HepG2 (cell line): ENCODE results near the gene SEBOX. TPM values are rescaled to one million over a fixed set of nuclear protein-coding genes. Genes with fewer than 3 reads are reported as not detected.

Experiments used
- AGO1 ChIP-seq: fragments of 200-400 bp; formaldehyde crosslinking; IDR thresholded peaks from 2 replicates; pipeline ENCODE4 v1.6.1; 2017; ENCODE audit warnings: mild to moderate bottlenecking, low read depth, low read length, moderate library complexity; ENCODE audit not compliant: poor library complexity, severe bottlenecking
- HES4 ChIP-seq: sonication (generic); formaldehyde crosslinking; IDR thresholded peaks from 2 replicates; pipeline ENCODE4 v1.9.0; 2021; ENCODE audit warnings: mild to moderate bottlenecking, missing genetic modification reagents, borderline replicate concordance
- MEIS1 ChIP-seq: sonication (generic); formaldehyde crosslinking; IDR thresholded peaks from 2 replicates; pipeline ENCODE4 v1.9.0; 2021; ENCODE audit warnings: mild to moderate bottlenecking, missing genetic modification reagents, moderate library complexity, borderline replicate concordance
- MTF2 ChIP-seq: sonication (generic); formaldehyde crosslinking; IDR thresholded peaks from 2 replicates; pipeline ENCODE4 v1.5.0; 2020; ENCODE audit warnings: missing genetic modification reagents, borderline replicate concordance
- NCOA1 ChIP-seq: sonication (generic); formaldehyde crosslinking; IDR thresholded peaks from 2 replicates; pipeline ENCODE4 v1.9.0; 2021; ENCODE audit warnings: missing genetic modification reagents
- RARG ChIP-seq: sonication (generic); formaldehyde crosslinking; IDR thresholded peaks from 2 replicates; pipeline ENCODE4 v1.4.0; 2020; ENCODE audit warnings: low read depth, mild to moderate bottlenecking, missing genetic modification reagents
- RFX5 ChIP-seq: IDR thresholded peaks from 2 replicates; pipeline ENCODE4 v1.6.1; 2011; ENCODE audit warnings: low read depth, low read length, improper control_type of control experiment
- ZNF264 ChIP-seq: sonication (generic); formaldehyde crosslinking; IDR thresholded peaks from 2 replicates; pipeline ENCODE4 v1.4.0; 2020; ENCODE audit warnings: missing genetic modification reagents
- ZNF329 ChIP-seq: sonication (generic); formaldehyde crosslinking; IDR thresholded peaks from 2 replicates; pipeline ENCODE4 v1.9.0; 2021; ENCODE audit warnings: low read depth, mild to moderate bottlenecking, missing genetic modification reagents
- ZNF34 ChIP-seq: sonication (generic); formaldehyde crosslinking; IDR thresholded peaks from 2 replicates; pipeline ENCODE4 v1.4.0; 2020; ENCODE audit warnings: mild to moderate bottlenecking, missing genetic modification reagents, borderline replicate concordance
- ZNF709 ChIP-seq: sonication (generic); formaldehyde crosslinking; IDR thresholded peaks from 2 replicates; pipeline ENCODE4 v1.5.0; 2020; ENCODE audit warnings: mild to moderate bottlenecking, missing genetic modification reagents
- ZNF746 ChIP-seq: sonication (generic); formaldehyde crosslinking; IDR thresholded peaks from 2 replicates; pipeline ENCODE4 v1.8.0; 2022; ENCODE audit warnings: mild to moderate bottlenecking, missing genetic modification reagents
- ZNF766 ChIP-seq: sonication (generic); formaldehyde crosslinking; IDR thresholded peaks from 2 replicates; pipeline ENCODE4 v1.5.0; 2020; ENCODE audit warnings: missing genetic modification reagents, borderline replicate concordance
- ZNF772 ChIP-seq: sonication (generic); formaldehyde crosslinking; IDR thresholded peaks from 2 replicates; pipeline ENCODE4 v1.5.0; 2020; ENCODE audit warnings: mild to moderate bottlenecking, missing genetic modification reagents
- polyA plus RNA-seq, 8 experiments: library from polyadenylated mRNA; depleted of rRNA in 3 of 8; stranded (reverse) in 7 of 8; unstranded in 1 of 8; fragments of >200 nt; fragmentation: Illumina TruSeq in 4 of 8; extraction: Trizol in 4 of 8; gene quantifications; 2 replicates each; pipeline versions ENCODE4 v1.2.1 to v1.2.3, GENCODE V29; 2011 to 2016; ENCODE audit warnings: low read depth in 4 of 8, missing spikeins in 1 of 8, mixed read lengths in 1 of 8; ENCODE audit not compliant: insufficient read depth in 1 of 8
- total RNA-seq, 5 experiments: library from RNA; depleted of rRNA; stranded (reverse); fragments of >200 nt; fragmentation: Illumina TruSeq; extraction: Trizol; gene quantifications; 2 replicates each; pipeline ENCODE4 v1.2.3, GENCODE V29; 2016; ENCODE audit warnings: low read depth in 1 of 5
- TF ChIP-seq, protein P1 (sequence below): sonication (generic); formaldehyde crosslinking; conservative IDR thresholded peaks from 2 replicates; pipeline ENCODE4 v1.4.0; 2020; ENCODE audit warnings: missing genetic modification reagents
- TF ChIP-seq, protein P2 (sequence below): sonication (generic); formaldehyde crosslinking; IDR thresholded peaks from 2 replicates; pipeline ENCODE4 v1.4.0; 2020; ENCODE audit warnings: mild to moderate bottlenecking, low read depth, missing genetic modification reagents
- TF ChIP-seq, protein P3 (sequence below): IDR thresholded peaks from 2 replicates; pipeline ENCODE4 v1.6.1; 2016; ENCODE audit warnings: missing compliant biosample characterization, missing genetic modification reagents, borderline replicate concordance
- TF ChIP-seq, protein P4 (sequence below): sonication (generic); formaldehyde crosslinking; IDR thresholded peaks from 2 replicates; pipeline ENCODE4 v1.5.1; 2020; ENCODE audit warnings: mild to moderate bottlenecking, missing genetic modification reagents, moderate library complexity
- TF ChIP-seq, protein P5 (sequence below): sonication (generic); formaldehyde crosslinking; IDR thresholded peaks from 2 replicates; pipeline ENCODE4 v1.5.0; 2020; ENCODE audit warnings: missing genetic modification reagents, mild to moderate bottlenecking, borderline replicate concordance

SEBOX gene
- total and polyA plus RNA-seq, 2 of the 13 experiments (the other 11 are each of a cell fraction or from before 2014, with no cell fraction given) = not detected

DNA sequence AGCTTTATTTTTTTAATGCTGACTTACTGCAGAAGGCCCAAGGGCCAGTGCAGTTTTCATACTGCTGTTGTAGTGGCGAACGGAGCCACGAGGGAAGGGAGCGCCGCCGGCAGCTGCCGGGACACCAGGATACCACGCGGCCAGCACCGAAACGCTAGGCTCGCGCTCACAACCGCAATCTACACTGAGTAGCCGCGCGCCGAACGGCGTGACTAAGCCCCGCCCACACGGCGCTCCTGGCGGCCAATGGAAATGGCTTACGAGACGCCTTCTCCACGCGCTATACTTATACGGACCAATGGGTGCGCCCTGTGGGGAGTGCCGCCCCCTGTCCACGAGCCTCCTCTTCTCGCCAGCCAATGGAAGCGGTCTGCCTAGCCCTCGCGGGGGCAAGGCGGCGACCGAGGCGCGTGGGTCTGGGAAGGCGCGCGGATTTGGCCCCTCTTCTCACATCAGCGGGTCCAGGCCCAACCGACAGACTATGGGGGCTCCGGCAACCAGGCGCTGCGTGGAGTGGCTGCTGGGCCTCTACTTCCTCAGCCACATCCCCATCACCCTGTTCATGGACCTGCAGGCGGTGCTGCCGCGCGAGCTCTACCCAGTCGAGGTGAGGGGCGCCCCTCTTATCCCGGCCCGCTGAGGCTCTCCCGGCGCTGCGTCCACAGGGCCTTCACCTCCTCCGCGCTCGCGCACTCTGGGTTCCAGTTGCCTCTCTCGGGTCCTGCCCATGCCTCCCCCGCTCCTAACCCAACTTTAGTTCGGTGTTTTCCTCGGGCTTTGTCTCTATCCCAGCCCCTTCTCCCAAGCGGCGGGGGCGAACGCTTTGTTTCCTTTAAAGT, 46.0 kb downstream of the SEBOX start, which contains the start of gene TMEM97 (continued):
- TF ChIP-seq NCOA1 (CRISPR knock-in tag) = peak; percentile 81; the same call in 1 of the 2 replicates
- TF ChIP-seq ZNF329 = peak; percentile 79; the same call in 1 of the 2 replicates
- TF ChIP-seq ZNF772 (CRISPR knock-in tag) = 0 out of 2 replicates have a peak, but pooled peaks have one; percentile 34
- peak; percentile 53; the same call in 1 of the 2 replicates for TF ChIP-seq ZNF746 (CRISPR knock-in tag)
- TF ChIP-seq ZNF709 (CRISPR knock-in tag) = 0 out of 2 replicates have a peak, but pooled peaks have one; percentile 27
- TF ChIP-seq RARG (CRISPR knock-in tag) = no peak
- TF ChIP-seq, protein P1, sequence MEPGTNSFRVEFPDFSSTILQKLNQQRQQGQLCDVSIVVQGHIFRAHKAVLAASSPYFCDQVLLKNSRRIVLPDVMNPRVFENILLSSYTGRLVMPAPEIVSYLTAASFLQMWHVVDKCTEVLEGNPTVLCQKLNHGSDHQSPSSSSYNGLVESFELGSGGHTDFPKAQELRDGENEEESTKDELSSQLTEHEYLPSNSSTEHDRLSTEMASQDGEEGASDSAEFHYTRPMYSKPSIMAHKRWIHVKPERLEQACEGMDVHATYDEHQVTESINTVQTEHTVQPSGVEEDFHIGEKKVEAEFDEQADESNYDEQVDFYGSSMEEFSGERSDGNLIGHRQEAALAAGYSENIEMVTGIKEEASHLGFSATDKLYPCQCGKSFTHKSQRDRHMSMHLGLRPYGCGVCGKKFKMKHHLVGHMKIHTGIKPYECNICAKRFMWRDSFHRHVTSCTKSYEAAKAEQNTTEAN = peak; percentile 73; the same call in 1 of the 2 replicates
- no peak for TF ChIP-seq AGO1
- TF ChIP-seq, protein P2, sequence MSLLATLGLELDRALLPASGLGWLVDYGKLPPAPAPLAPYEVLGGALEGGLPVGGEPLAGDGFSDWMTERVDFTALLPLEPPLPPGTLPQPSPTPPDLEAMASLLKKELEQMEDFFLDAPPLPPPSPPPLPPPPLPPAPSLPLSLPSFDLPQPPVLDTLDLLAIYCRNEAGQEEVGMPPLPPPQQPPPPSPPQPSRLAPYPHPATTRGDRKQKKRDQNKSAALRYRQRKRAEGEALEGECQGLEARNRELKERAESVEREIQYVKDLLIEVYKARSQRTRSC (CRISPR knock-in tag) = no peak; the same call in 1 of the 2 replicates
- no peak for TF ChIP-seq ZNF34 (CRISPR knock-in tag)
- no peak; the same call in 1 of the 2 replicates for TF ChIP-seq MTF2
- 0 out of 2 replicates have a peak, but pooled peaks have one; percentile 45 for TF ChIP-seq ZNF264
- TF ChIP-seq MEIS1 (CRISPR knock-in tag) = peak; percentile 51; the same call in 1 of the 2 replicates
- TF ChIP-seq, protein P3, sequence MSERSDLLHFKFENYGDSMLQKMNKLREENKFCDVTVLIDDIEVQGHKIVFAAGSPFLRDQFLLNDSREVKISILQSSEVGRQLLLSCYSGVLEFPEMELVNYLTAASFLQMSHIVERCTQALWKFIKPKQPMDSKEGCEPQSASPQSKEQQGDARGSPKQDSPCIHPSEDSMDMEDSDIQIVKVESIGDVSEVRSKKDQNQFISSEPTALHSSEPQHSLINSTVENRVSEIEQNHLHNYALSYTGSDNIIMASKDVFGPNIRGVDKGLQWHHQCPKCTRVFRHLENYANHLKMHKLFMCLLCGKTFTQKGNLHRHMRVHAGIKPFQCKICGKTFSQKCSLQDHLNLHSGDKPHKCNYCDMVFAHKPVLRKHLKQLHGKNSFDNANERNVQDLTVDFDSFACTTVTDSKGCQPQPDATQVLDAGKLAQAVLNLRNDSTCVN (CRISPR knock-in tag) = peak; percentile 59; the same call in 1 of the 2 replicates
- TF ChIP-seq HES4 (CRISPR knock-in tag) = no peak; the same call in 1 of the 2 replicates
- TF ChIP-seq, protein P4, sequence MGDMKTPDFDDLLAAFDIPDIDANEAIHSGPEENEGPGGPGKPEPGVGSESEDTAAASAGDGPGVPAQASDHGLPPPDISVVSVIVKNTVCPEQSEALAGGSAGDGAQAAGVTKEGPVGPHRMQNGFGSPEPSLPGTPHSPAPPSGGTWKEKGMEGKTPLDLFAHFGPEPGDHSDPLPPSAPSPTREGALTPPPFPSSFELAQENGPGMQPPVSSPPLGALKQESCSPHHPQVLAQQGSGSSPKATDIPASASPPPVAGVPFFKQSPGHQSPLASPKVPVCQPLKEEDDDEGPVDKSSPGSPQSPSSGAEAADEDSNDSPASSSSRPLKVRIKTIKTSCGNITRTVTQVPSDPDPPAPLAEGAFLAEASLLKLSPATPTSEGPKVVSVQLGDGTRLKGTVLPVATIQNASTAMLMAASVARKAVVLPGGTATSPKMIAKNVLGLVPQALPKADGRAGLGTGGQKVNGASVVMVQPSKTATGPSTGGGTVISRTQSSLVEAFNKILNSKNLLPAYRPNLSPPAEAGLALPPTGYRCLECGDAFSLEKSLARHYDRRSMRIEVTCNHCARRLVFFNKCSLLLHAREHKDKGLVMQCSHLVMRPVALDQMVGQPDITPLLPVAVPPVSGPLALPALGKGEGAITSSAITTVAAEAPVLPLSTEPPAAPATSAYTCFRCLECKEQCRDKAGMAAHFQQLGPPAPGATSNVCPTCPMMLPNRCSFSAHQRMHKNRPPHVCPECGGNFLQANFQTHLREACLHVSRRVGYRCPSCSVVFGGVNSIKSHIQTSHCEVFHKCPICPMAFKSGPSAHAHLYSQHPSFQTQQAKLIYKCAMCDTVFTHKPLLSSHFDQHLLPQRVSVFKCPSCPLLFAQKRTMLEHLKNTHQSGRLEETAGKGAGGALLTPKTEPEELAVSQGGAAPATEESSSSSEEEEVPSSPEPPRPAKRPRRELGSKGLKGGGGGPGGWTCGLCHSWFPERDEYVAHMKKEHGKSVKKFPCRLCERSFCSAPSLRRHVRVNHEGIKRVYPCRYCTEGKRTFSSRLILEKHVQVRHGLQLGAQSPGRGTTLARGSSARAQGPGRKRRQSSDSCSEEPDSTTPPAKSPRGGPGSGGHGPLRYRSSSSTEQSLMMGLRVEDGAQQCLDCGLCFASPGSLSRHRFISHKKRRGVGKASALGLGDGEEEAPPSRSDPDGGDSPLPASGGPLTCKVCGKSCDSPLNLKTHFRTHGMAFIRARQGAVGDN (CRISPR knock-in tag) = peak; percentile 91
- TF ChIP-seq, protein P5, sequence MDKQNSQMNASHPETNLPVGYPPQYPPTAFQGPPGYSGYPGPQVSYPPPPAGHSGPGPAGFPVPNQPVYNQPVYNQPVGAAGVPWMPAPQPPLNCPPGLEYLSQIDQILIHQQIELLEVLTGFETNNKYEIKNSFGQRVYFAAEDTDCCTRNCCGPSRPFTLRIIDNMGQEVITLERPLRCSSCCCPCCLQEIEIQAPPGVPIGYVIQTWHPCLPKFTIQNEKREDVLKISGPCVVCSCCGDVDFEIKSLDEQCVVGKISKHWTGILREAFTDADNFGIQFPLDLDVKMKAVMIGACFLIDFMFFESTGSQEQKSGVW (CRISPR knock-in tag) = 0 out of 2 replicates have a peak, but pooled peaks have one; percentile 46
- peak; percentile 76; the same call in 1 of the 2 replicates for TF ChIP-seq ZNF766 (CRISPR knock-in tag)
- peak; percentile 61; the same call in 1 of the 2 replicates for TF ChIP-seq RFX5
